Progenitor cell of endocrine pancreas (in vitro differentiated cells): ENCODE measurements around the gene SAMD4A. TPM values are rescaled to one million over a fixed set of nuclear protein-coding genes. Genes with fewer than 3 reads are reported as not detected.
"Not testable (repeated sequence)": the region's sequence is repeated elsewhere in the genome, so short reads cannot be mapped to it uniquely, and the experiment has no call there.

Source experiments
- DNase-seq: peaks from one replicate; pipeline ENCODE4 v3.0.0; 2021; ENCODE audit warnings: low spot score; ENCODE audit not compliant: unreplicated experiment
- H3K27ac Mint-ChIP-seq: 2 replicates; pipeline ENCODE4 v1.8.0; 2021; ENCODE audit warnings: mild to moderate bottlenecking, moderate library complexity, mixed read lengths
- H3K27me3 Mint-ChIP-seq: 2 replicates; pipeline ENCODE4 v1.8.0; 2021; ENCODE audit warnings: mixed read lengths
- H3K36me3 Mint-ChIP-seq: 2 replicates; pipeline ENCODE4 v1.8.0; 2022; ENCODE audit warnings: mixed read lengths; ENCODE audit not compliant: insufficient read depth
- H3K4me1 Mint-ChIP-seq: 2 replicates; pipeline ENCODE4 v1.8.0; 2021; ENCODE audit warnings: low read depth, mixed read lengths
- H3K4me3 Mint-ChIP-seq: 2 replicates; pipeline ENCODE4 v1.8.0; 2021; ENCODE audit warnings: low read depth, mild to moderate bottlenecking, moderate library complexity, mixed read lengths
- H3K9me3 Mint-ChIP-seq: 2 replicates; pipeline ENCODE4 v1.8.0; 2021; ENCODE audit warnings: low read depth, mixed read lengths
- total RNA-seq: library from RNA; stranded (reverse); gene quantifications from 2 replicates; pipeline ENCODE4 v1.2.1, GENCODE V29; 2021
- TF ChIP-seq, protein P1 (sequence below): fragments of 200-600 bp; sonication (generic); IDR thresholded peaks from one replicate; pipeline ENCODE4 v1.5.0; 2021; ENCODE audit warnings: antibody characterized with exemption, mild to moderate bottlenecking; ENCODE audit not compliant: unreplicated experiment

The SAMD4A gene
- total RNA-seq, 1 donor from 2014 or later, result 9.1 TPM

DNA sequence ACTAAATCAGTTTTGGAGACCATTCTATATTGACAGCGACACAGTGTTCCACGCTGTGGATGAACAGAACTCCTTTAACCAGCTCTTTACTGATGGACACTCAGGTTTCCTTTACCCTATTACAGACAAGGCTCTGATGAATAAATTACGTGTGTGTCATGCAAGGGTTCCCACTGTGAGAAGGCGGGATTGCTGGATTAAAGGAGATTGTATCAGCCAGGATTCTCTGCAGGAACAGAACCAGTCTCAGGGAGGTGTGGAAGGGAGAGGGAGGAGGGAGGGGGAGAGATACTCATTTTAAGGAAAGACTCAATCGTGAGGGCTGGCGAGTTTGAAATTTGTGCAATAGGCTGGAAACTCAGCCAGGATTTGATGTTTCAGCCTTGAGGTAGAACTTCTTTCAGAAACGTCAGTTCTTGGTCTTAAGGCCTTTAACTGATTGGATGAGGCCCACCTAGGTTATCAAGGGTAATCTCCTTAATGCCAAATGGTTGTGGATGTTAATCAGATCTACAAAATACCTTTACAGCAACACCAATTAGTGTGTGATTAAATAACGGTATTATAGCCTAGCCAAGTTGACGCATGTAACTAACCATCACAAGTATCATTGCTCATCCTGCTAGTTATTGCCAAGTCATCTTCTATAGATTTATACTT lies 231.7 kb downstream of the SAMD4A start:
- H3K9me3 Mint-ChIP-seq, result peaks cover 7% of the 10 kb centered on the region
- no peak overlapping the region for H3K27ac Mint-ChIP-seq
- DNase-seq, result no peak
- no peaks in the 10 kb centered on the region for H3K27me3 Mint-ChIP-seq
- TF ChIP-seq, protein P1, sequence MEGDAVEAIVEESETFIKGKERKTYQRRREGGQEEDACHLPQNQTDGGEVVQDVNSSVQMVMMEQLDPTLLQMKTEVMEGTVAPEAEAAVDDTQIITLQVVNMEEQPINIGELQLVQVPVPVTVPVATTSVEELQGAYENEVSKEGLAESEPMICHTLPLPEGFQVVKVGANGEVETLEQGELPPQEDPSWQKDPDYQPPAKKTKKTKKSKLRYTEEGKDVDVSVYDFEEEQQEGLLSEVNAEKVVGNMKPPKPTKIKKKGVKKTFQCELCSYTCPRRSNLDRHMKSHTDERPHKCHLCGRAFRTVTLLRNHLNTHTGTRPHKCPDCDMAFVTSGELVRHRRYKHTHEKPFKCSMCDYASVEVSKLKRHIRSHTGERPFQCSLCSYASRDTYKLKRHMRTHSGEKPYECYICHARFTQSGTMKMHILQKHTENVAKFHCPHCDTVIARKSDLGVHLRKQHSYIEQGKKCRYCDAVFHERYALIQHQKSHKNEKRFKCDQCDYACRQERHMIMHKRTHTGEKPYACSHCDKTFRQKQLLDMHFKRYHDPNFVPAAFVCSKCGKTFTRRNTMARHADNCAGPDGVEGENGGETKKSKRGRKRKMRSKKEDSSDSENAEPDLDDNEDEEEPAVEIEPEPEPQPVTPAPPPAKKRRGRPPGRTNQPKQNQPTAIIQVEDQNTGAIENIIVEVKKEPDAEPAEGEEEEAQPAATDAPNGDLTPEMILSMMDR, result no peak
- no peaks in the 10 kb centered on the region for H3K4me1 Mint-ChIP-seq
- peaks cover 2% of the 10 kb centered on the region for H3K36me3 Mint-ChIP-seq
- no peak overlapping the region for H3K4me3 Mint-ChIP-seq

DNA sequence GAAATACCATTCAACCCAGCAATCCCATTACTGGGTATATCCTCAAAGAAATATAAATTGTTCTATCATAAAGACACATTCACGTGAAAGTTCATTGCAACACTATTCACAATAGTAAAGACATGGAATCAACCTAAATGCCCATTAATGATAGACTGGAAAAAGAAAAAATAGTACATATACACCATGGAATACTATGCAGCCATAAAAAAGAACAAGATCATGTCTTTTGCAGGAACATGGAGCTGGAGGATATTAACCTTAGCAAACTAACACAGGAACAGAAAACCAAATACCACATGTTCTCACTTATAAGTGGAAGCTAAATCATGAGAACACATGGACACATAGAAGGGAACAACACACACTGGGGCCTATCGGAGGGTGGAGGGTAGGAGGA lies 234.6 kb downstream of the SAMD4A start:
- not testable (repeated sequence) for H3K9me3 Mint-ChIP-seq, DNase-seq, H3K4me3 Mint-ChIP-seq, H3K27ac Mint-ChIP-seq, H3K36me3 Mint-ChIP-seq, H3K4me1 Mint-ChIP-seq
- H3K27me3 Mint-ChIP-seq, result peaks cover 22% of the 10 kb centered on the region

GRCh38 chr14:54803396-54803795 lies 236.5 kb downstream of the SAMD4A start:
- no peak for DNase-seq
- peaks cover 2% of the 10 kb centered on the region for H3K36me3 Mint-ChIP-seq
- peaks cover 22% of the 10 kb centered on the region for H3K27me3 Mint-ChIP-seq
- H3K4me1 Mint-ChIP-seq, result no peaks in the 10 kb centered on the region
- H3K4me3 Mint-ChIP-seq, result no peak overlapping the region
- H3K27ac Mint-ChIP-seq, result no peak overlapping the region
- peaks cover 7% of the 10 kb centered on the region for H3K9me3 Mint-ChIP-seq
- TF ChIP-seq, protein P1, result no peak

DNA sequence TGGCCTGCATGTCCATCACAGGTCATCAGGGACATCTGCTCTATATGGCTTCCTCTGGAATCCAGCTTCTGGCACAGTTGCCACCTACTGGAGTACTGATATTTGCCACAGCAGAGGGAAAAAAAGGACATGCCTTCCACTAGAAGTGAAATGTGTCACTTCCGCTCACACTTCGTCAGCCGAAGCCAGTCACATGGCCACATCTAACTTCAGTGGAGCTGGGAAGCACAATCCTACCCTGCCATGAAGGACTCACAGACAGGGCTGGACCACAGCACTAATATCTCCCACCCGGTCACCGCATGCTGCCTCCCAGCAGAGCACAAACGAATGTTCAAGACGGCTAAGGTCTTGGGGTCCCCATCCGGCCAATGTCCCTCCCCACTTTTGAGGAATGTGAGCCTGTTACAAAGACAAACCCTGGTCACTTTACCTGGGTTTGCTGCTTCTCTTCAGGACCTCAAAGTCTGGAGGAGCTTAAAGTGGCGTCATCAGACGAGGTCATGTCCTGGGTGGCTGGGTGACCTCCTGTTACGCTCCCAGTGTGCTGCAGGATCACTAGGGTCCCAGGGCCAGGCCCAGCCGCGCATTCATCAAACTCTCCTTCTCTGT lies 237.1 kb downstream of the SAMD4A start:
- peaks cover 2% of the 10 kb centered on the region for H3K36me3 Mint-ChIP-seq
- TF ChIP-seq, protein P1, result no peak
- DNase-seq, result no peak
- H3K27ac Mint-ChIP-seq, result no peak overlapping the region
- no peak overlapping the region for H3K4me3 Mint-ChIP-seq
- peaks cover 22% of the 10 kb centered on the region for H3K27me3 Mint-ChIP-seq
- peaks cover 7% of the 10 kb centered on the region for H3K9me3 Mint-ChIP-seq
- H3K4me1 Mint-ChIP-seq, result no peaks in the 10 kb centered on the region

DNA sequence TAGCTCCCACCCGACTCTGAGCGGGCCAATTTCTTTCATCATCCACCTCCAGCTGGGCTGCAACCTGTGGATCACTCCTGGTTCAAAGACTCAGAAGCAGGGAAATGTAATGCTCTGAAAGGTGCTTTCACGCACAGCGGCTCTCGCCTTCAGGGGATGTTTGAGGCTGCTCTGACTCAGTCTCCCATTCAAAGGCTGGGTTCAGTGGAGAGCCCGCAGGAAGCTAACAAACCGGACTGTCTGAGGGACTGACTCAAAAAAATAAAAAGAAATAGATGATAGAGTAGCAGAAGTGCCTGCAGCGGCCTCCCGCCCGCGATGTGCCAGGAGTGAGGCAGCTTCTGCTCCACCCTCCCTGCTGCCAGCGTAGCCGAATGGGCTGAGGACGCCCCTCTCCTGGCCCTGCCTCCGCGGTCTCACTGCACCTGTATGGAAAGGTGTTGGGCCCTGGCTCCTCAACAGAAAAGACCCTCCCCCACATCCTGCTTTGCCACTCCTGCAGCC lies 237.7 kb downstream of the SAMD4A start:
- Mint-ChIP-seq H3K4me1 (no peaks in the 10 kb centered on the region), H3K27ac (no peak overlapping the region), H3K9me3 (peaks cover 7% of the 10 kb centered on the region), H3K4me3 (no peak overlapping the region), H3K27me3 (peaks cover 22% of the 10 kb centered on the region), H3K36me3 (peaks cover 2% of the 10 kb centered on the region)
- TF ChIP-seq, protein P1, result no peak
- no peak for DNase-seq

DNA sequence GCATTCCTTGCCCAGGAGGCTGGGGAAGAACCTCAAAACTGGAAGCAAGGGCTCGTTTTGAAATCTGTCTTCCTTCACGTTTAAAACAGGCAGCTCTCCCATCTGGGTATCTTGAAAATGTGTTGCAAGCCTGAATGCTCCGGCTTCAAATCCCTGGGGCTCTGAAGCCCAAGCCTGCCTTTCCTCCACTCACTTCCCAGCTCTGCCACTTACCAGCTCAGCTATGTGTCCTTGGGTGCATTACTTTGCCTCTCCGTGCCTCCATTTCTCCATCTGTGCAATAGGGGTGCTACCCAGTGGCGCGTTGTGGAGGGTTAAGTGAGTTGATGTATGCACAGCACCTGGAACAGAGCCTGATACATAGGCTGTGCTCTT lies 238.1 kb downstream of the SAMD4A start:
- Mint-ChIP-seq H3K4me1 (no peaks in the 10 kb centered on the region), H3K27ac (no peak overlapping the region), H3K4me3 (no peak overlapping the region), H3K36me3 (peaks cover 2% of the 10 kb centered on the region), H3K27me3 (peaks cover 22% of the 10 kb centered on the region), H3K9me3 (peaks cover 7% of the 10 kb centered on the region)
- TF ChIP-seq, protein P1, result no peak
- no peak for DNase-seq
